ENCODE results near the gene OR2A7.
"Not testable (repeated sequence)": the region's sequence is repeated elsewhere in the genome, so short reads cannot be mapped to it uniquely, and the experiment has no call there.

DNA sequence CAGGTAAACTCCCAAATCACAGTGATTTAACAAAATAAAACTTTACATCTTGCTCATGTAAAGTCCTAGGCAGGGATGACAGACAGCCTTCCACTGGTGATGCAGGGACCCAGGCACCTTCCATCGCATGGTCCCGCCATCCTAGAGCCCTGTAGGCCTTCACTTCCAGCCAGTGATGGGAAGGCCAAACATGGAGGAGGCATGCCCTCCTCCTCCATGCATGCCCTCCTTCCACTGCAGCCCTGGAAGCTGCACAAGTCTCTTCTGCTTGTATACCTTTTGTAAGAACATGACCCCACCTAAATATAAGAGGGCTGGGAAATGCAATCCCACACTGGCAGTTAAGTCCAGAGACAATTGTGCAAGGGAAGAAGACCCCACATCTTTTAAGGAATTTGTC is 45.1 kb upstream of the OR2A7 start:
- TF ChIP-seq, protein P1, sequence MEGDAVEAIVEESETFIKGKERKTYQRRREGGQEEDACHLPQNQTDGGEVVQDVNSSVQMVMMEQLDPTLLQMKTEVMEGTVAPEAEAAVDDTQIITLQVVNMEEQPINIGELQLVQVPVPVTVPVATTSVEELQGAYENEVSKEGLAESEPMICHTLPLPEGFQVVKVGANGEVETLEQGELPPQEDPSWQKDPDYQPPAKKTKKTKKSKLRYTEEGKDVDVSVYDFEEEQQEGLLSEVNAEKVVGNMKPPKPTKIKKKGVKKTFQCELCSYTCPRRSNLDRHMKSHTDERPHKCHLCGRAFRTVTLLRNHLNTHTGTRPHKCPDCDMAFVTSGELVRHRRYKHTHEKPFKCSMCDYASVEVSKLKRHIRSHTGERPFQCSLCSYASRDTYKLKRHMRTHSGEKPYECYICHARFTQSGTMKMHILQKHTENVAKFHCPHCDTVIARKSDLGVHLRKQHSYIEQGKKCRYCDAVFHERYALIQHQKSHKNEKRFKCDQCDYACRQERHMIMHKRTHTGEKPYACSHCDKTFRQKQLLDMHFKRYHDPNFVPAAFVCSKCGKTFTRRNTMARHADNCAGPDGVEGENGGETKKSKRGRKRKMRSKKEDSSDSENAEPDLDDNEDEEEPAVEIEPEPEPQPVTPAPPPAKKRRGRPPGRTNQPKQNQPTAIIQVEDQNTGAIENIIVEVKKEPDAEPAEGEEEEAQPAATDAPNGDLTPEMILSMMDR (IDR thresholded peaks at IDR 0.05; ENCODE audit: insufficient read depth, low read depth, low read length) = not testable (repeated sequence)
- not testable (repeated sequence) for TF ChIP-seq EZH2 (IDR thresholded peaks at IDR 0.05; ENCODE audit: insufficient read depth, low read length)

Measured in astrocyte (in vitro differentiated cells and primary cell).